Heart left ventricle (tissue), 13 donors: ENCODE measurements around the gene POMT1.

Experiments used
- CTCF ChIP-seq, 12 donors: fragments of 200-600 bp; sonication (generic) in 4 of 12; IDR thresholded peaks; one replicate each; pipeline versions ENCODE4 v1.5.0 to v1.8.0; 2018 to 2022; ENCODE audit warnings: antibody characterized with exemption in 12 of 12, mild to moderate bottlenecking in 5 of 12
- POLR2A ChIP-seq, 2 donors: fragments of 450-650 bp; IDR thresholded peaks; one replicate each; pipeline ENCODE4 v1.6.1; 2017; ENCODE audit warnings: antibody characterized with exemption in 2 of 2, mild to moderate bottlenecking in 2 of 2, moderate library complexity in 2 of 2
- donor health status: ischemic (EF 13 %, LVEDD 7.1; RV severe dilation, severe dysfunction).
- donor health status: DM: no; HTN: yes; CAD: no.
- donor health status: DM: no; HTN: no; CAD: no.
- donor health status: ischemic (EF 25% LVEDD 6.9; RV normal size, moderate dysfunction).
- donor health status: ischemic (EF 25% LVEDD 5.7; RV mildly dilated, moderate dysfunction).
- donor health status: ischemic (EF 35%, LVEDD 5.7; RV mildly dilated, moderate dysfunction).
- donor health status: nonischemic (EF 11% LVEDD 7.7; RV severe dilation, severe dysfunction).
- donor health status: DM: yes; HTN: yes; CAD: no.
- donor health status: PGD.
- donor health status: ischemic (EF 29% LVEDD 5.4; RV normal size, mild dysfunction).
- donor health status: nonischemic (EF 23%, LVEDD 6.1; RV moderate dilation, normal function).

DNA sequence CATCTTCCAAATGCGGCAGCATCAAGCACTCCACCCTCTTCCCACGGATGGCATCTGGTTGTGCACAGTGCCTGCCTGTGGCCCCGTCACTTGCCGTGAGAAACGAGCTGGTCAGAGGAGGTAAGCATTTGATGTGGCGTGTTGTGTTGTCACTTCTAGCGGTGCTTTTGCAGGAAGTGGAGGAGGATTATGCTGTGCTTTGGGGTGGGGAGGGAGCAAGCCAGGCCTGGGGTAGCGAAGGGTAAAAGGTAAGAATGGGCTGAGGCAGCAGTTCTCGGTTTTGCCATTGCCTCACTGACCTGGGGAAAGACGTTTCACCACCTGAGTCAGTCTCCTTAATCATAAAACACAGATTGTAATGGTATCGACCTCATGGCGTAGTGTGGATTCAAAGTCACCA, 2.3 kb upstream of the POMT1 start:
- no peak for TF ChIP-seq CTCF (IDR thresholded peaks at IDR 0.05)
- no peak for TF ChIP-seq POLR2A (IDR thresholded peaks at IDR 0.05)
